ENCODE data around the gene MXRA7.

DNA sequence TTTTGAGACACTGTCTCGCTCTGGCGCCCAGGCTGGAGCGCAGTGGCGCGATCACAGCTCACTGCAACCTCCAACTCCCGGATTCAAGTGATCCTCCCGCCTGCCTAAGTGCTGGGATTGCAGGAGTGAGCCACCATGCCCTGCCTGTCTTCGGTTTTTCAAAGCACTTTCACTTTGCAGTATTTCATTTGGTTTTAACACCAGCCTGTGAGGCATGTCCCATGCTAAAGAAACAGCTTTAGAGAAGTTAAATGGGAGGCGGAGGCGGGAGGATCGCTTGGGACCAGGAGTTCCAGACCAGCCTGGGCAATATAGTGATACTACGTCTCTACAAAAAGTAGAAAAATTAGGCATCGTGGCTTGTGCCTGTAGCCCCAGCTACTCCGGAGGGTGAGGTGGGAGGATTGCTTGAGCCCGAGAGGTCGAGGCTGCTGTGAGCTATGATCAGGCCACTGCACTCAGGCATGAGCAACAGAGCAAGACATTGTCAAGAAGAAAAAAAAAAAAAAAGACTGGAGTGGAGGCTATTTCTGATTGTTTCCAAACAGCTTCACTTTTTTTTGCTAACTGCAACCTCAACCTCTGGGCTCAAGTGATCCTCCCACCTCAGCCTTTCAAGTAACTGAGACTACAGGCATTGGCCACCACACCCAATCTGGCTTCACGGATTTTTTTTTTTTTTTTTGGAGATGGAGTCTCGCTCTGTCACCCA is 17.1 kb upstream of the MXRA7 start:
- TF ChIP-seq YY1 (IDR thresholded peaks at IDR 0.05; ENCODE audit: insufficient read depth, insufficient read length): no peak
- TF ChIP-seq ZNF274 (IDR thresholded peaks at IDR 0.05; ENCODE audit: low read depth, low read length): no peak

Data from NT2/D1 (cell line).